Measurements from ENCODE around the gene CACFD1.

Gene CACFD1

GRCh38 chr9:133464638-133465037, 4.9 kb downstream of the CACFD1 start:
- no peak for DNase-seq (ENCODE audit: low read depth, low spot score)

- DNase-seq (ENCODE audit: low read depth, low spot score) = no peak
Observed at GRCh38 chr9:133465984-133466383, 6.2 kb downstream of the CACFD1 start.

- DNase-seq (ENCODE audit: low read depth, low spot score) = peak; percentile 71
Observed at GRCh38 chr9:133467101-133467500, 7.3 kb downstream of the CACFD1 start.

GRCh38 chr9:133468374-133468773, 8.6 kb downstream of the CACFD1 start:
- DNase-seq (ENCODE audit: low read depth, low spot score) = no peak

GRCh38 chr9:133468777-133469421, 9.1 kb downstream of the CACFD1 start:
- DNase-seq (ENCODE audit: low read depth, low spot score) = no peak

- no peak for DNase-seq (ENCODE audit: low read depth, low spot score)
Observed at GRCh38 chr9:133470427-133470924, 10.7 kb downstream of the CACFD1 start.

- DNase-seq (ENCODE audit: low read depth, low spot score) = no peak
Observed at GRCh38 chr9:133470988-133471387, 11.2 kb downstream of the CACFD1 start.

GRCh38 chr9:133471551-133472276, 11.9 kb downstream of the CACFD1 start:
- no peak for DNase-seq (ENCODE audit: low read depth, low spot score)

GRCh38 chr9:133472277-133472645, 12.5 kb downstream of the CACFD1 start:
- no peak for DNase-seq (ENCODE audit: low read depth, low spot score)

- no peak for DNase-seq (ENCODE audit: low read depth, low spot score)
Observed at GRCh38 chr9:133472753-133473378, 13.1 kb downstream of the CACFD1 start.

GRCh38 chr9:133473743-133474142, 14.0 kb downstream of the CACFD1 start:
- no peak for DNase-seq (ENCODE audit: low read depth, low spot score)

GRCh38 chr9:133474215-133474614, 14.4 kb downstream of the CACFD1 start:
- no peak for DNase-seq (ENCODE audit: low read depth, low spot score)

- no peak for DNase-seq (ENCODE audit: low read depth, low spot score)
Observed at GRCh38 chr9:133474853-133475252, 15.1 kb downstream of the CACFD1 start.

- DNase-seq (ENCODE audit: low read depth, low spot score) = no peak
Observed at GRCh38 chr9:133475292-133476012, 15.7 kb downstream of the CACFD1 start.

GRCh38 chr9:133476036-133476931, 16.5 kb downstream of the CACFD1 start:
- DNase-seq (ENCODE audit: low read depth, low spot score) = no peak

- no peak for DNase-seq (ENCODE audit: low read depth, low spot score)
Observed at GRCh38 chr9:133476941-133477340, 17.2 kb downstream of the CACFD1 start.

GRCh38 chr9:133477461-133477860, 17.7 kb downstream of the CACFD1 start:
- no peak for DNase-seq (ENCODE audit: low read depth, low spot score)

GRCh38 chr9:133477992-133478850, 18.4 kb downstream of the CACFD1 start:
- DNase-seq (ENCODE audit: low read depth, low spot score) = peak; percentile 63

- peak; percentile 86 for DNase-seq (ENCODE audit: low read depth, low spot score)
Observed at GRCh38 chr9:133478851-133479711, 19.3 kb downstream of the CACFD1 start, which contains the start of gene SLC2A6. TSS of gene SLC2A6 (minus strand) at chr9:133479099. CDS start at chr9:133479059, 40 bp downstream.
